ENCODE measurements around the gene ZNF341. TPM values are rescaled to one million over a fixed set of nuclear protein-coding genes. Genes with fewer than 3 reads are reported as not detected.
"Not testable (repeated sequence)": the region's sequence is repeated elsewhere in the genome, so short reads cannot be mapped to it uniquely, and the experiment has no call there.

ZNF341 gene
- polyA plus RNA-seq, 3 donors, result 1.4 to 2.0 (median 1.9) TPM

DNA sequence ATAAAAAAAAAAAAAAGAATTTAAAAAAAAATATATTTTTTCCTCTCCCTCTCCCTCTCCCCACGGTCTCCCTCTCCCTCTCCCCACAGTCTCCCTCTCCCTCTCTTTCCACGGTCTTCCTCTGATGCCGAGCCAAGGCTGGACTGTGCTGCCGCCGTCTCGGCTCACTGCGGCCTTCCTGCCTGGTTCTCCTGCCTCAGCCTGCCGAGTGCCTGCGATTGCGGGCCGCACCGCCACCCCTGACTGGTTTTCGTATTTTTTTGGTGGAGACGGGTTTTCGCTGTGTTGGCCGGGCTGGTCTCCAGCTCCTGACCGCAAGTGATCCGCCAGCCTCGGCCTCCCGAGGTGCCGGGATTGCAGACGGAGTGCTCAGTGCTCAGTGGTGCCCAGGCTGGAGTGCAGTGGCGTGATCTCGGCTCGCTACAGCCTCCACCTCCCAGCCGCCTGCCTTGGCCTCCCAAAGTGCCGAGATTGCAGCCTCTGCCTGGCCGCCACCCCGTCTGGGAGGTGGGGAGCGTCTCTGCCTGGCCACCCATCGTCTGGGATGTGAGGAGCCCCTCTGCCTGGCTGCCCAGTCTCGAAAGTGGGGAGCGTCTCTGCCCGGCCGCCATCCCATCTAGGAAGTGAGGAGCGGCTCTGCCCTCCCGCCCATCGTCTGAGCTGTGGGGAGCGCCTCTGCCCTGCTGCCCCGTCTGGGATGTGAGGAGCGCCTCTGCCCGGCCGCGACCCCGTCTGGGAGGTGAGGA is 30.9 kb upstream of the ZNF341 start:
- not testable (repeated sequence) for H3K27ac ChIP-seq (ENCODE audit: low read depth, low read length)
- WGBS, 3 donors, result 92 to 96% (median 96%) methylated on average over 13 to 45 of the region's 45 CpGs

DNA sequence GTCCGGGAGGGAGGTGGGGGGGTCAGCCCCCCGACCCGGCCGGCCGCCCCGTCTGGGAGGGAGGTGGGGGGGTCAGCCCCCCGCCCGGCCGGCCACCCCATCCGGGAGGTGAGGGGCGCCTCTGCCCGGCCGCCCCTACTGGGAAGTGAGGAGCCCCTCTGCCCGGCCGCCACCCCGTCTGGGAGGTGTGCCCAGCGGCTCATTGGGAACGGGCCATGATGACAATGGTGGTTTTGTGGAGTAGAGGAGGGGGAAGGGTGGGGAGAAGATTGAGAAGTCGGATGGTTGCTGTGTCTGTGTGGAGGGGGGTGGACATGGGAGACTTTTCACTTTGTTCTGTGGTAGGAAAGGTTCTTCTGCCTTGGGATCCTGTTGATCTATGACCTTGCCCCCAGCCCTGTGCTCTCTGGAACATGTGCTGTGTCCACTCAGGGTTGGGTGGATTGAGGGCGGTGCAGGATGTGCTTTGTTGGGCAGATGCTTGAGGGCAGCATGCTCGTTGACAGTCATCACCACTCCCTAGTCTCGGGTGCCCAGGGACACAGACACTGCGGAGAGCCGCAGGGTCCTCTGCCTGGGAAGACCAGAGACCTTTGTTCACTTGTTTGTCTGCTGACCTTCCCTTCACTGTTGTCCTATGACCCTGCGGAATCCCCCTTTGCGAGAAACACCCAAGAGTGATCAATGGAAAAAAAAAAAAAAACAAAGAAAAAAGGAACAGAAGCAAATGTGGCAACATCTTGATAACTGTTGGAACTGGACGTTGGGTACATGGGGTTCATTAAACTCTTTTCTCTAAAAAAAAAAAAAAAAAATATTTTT is 30.0 kb upstream of the ZNF341 start:
- 90 to 94% (median 91%) methylated on average over 14 to 27 of the region's 27 CpGs for WGBS, 3 donors
- H3K27ac ChIP-seq (ENCODE audit: low read depth, low read length), result no peak overlapping the region

GRCh38 chr20:33702861-33703260 is 28.9 kb upstream of the ZNF341 start:
- H3K27ac ChIP-seq (ENCODE audit: low read depth, low read length), result no peak overlapping the region
- WGBS, 3 donors, result 46 to 60% (median 54%) methylated on average over 5 of the region's 5 CpGs

DNA sequence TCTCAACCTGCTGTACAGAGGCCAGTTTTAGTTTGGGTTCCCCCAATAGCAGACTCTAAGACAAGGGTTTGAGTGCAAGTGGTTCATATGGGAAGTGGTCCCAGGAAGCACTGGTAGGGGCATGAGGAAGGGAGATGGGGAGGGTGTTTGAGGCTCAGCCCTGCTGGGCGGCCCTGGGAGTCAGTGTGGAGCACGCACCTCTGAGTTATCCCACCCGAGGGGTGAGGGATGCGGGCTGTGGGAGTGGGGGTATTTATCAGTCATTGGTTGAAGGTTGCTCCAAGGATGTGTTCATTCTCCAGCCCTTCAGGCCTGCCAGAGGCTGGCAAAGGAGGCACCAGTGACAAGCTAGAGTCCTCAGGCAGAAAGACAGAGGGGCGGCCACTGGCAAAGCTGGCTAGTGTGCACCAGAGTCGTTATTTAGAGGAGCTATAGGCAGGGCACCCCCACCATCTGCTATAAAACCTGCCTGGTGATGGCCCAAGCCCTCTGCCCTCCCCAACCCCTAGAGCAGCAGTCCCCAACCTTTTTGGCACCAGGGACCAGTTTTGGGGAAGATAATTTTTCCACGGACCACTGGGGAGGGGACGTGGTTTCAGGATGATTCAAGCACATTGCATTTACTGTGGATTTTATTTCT is 28.2 kb upstream of the ZNF341 start:
- 91 to 93% (median 92%) methylated on average over 8 of the region's 8 CpGs for WGBS, 3 donors
- no peak overlapping the region for H3K27ac ChIP-seq (ENCODE audit: low read depth, low read length)

DNA sequence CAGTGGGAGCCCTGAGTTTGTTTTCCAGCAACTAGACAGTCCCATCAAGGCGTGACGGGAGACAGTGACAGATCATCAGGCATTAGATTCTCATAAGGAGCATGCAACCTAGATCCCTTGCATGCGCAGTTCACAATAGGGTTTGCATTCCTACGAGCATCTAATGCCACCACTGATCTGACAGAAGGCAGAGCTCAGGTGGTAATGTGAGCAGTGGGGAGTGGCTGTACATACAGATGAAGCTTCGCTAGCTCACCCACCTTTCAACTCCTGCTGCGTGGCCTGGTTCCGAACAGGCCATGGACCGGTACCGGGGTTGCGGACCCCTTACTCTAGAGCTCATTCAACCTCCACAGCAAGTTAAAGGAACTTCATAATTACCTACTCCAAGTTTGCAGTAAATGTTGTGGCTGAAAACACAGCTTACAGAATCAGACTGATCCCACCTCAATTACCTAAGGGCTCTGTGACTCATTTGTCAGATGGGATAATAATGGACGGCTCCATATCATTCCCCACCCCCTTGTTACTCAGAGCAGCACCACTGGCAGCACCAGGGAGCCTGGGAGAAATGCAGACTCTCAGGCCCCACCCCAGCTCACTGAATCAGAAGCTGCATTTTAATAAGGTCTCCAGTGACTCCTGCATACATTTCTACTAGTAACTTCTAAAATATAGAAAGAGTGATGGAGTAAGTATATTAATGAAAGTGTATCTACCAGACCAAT is 27.4 kb upstream of the ZNF341 start:
- WGBS, 3 donors, result 93 to 96% (median 95%) methylated on average over 11 of the region's 11 CpGs
- no peak overlapping the region for H3K27ac ChIP-seq (ENCODE audit: low read depth, low read length)

GRCh38 chr20:33707668-33708067 is 24.1 kb upstream of the ZNF341 start:
- 90 to 92% (median 90%) methylated on average over 11 of the region's 11 CpGs for WGBS, 3 donors
- H3K27ac ChIP-seq (ENCODE audit: low read depth, low read length), result no peak overlapping the region

DNA sequence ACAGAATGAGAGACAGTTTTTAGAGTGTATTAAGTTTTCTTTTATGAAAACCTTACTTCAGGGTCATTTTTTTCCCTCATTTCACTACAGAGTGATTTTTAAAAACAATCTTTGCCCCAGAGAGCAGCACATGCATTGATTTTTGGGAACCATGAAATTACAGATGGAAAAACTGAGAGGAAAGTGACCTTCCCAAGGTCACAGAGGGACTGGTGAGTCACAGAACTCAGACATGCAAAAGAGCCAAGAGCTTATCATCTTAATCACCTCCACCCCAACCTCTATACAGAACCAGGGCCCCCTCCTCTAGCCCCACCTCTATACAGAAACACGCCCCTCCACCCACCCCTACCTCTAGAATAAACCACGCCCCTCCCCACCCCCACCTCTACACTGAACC is 22.4 kb upstream of the ZNF341 start:
- H3K27ac ChIP-seq (ENCODE audit: low read depth, low read length), result no peak overlapping the region
- WGBS, 3 donors, result 73 to 95% (median 94%) methylated on average over 2 of the region's 2 CpGs

DNA sequence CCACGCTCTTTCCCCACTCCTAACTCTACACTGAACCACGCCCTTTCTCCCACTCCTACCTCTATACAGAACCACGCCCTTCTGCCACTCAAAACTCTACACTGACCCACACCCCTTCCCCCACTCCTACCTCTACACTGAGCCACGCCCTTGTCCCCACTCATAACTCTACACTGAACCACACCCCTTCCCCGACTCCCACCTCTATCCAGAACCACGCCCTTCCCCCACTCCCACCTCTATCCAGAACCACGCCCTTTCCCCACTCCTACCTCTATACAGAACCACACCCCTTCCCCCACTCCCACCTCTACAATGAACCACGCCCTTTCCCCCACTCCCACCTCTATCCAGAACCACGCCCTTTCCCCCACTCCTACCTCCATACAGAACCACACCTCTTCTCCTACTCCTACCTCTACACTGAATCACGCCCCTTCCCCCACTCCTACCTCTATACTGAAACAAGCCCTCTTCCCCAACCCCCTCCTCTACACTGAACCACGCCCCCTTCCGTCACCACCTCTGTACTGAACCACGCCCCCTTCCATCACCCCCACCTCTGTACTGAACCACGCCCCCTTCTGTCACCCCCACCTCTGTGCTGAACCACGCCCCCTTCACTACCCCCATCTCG is 21.8 kb upstream of the ZNF341 start:
- 78 to 89% (median 88%) methylated on average over 16 of the region's 16 CpGs for WGBS, 3 donors
- H3K27ac ChIP-seq (ENCODE audit: low read depth, low read length), result no peak overlapping the region

- 71 to 81% (median 79%) methylated on average over 14 of the region's 14 CpGs for WGBS, 3 donors
- no peak overlapping the region for H3K27ac ChIP-seq (ENCODE audit: low read depth, low read length)
Observed at GRCh38 chr20:33710681-33711445, 20.9 kb upstream of the ZNF341 start.

GRCh38 chr20:33711446-33711738 is 20.4 kb upstream of the ZNF341 start:
- no peak overlapping the region for H3K27ac ChIP-seq (ENCODE audit: low read depth, low read length)
- 70 to 84% (median 83%) methylated on average over 1 of the region's 1 CpG for WGBS, 3 donors

DNA sequence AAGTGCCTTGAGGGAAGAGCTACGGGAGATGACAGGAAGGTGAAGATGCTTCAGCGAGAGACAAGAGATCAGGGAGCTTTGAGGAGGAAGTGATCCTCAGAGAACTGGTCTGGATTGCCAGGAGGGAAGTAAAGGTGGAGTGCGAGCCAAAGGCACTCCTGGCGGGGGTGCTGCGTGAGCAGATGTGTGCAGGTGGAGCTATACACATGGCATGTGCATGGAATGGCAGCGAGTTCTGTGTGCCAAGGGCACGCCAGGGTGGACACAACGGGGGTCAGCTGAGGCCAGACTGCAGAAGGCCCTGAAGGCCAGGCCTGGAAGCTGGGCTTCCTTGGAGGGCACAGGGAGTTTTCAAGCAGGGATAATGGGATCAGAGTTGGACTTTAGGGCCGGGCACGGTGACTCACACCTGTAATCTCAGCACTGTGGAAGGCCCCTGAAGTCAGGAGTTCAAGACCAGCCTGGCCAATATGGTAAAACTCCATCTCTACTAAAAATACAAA is 17.9 kb upstream of the ZNF341 start:
- 91 to 93% (median 92%) methylated on average over 9 to 10 of the region's 10 CpGs for WGBS, 3 donors
- no peak overlapping the region for H3K27ac ChIP-seq (ENCODE audit: low read depth, low read length)

- H3K27ac ChIP-seq (ENCODE audit: low read depth, low read length), result no peak overlapping the region
- 86 to 92% (median 90%) methylated on average over 2 of the region's 2 CpGs for WGBS, 3 donors
Observed at GRCh38 chr20:33716498-33716897, 15.3 kb upstream of the ZNF341 start.

GRCh38 chr20:33719277-33719988 is 12.4 kb upstream of the ZNF341 start:
- H3K27ac ChIP-seq (ENCODE audit: low read depth, low read length), result no peak overlapping the region
- WGBS, 3 donors, result 40 to 53% (median 44%) methylated on average over 13 of the region's 13 CpGs

DNA sequence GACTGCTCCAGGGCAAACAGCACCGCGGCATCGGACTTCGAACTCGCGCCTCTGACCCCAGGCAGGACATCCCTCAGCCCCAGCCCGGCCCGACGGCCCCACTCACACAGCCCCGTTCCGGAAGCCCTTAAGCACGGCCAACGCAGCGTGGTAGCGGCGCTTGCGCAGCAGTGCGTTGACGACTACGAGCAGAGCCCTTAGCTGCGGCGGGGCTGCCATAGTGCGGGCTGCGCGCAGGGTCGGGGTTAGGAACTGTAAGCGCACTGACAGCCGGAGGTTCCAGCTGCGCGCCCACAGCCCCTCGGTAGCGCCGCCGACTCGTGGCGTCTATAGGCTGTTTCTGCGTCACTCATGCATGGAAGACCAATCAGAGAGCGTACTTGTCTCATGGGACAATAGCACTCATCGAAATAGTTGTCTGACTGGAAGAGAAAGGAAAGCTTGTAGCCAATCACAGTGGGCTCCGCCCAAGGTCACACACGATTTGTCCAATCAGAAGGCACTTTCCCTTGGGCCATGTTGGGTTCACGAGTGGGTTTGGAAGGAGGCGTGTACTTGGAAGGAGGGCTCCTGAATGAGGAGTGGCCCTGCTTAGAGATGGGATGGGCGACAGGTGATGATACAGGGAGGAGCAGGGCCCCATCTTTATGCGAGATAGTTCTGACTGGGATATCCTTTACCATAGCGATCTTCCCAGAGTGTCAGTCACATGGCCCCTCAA is 11.6 kb upstream of the ZNF341 start, which contains the start of gene PXMP4:
Gene PXMP4, minus strand, starts transcription at position 322 of the 721 bp plus-strand sequence. Its CDS starts 103 bp downstream, at position 219.
- WGBS, 3 donors, result 2 to 3% (median 3%) methylated on average over 46 of the region's 46 CpGs
- H3K27ac ChIP-seq (ENCODE audit: low read depth, low read length), result no peak within 1 kb of the TSS

- WGBS, 3 donors, result 92 to 95% (median 94%) methylated on average over 11 of the region's 11 CpGs
- no peak overlapping the region for H3K27ac ChIP-seq (ENCODE audit: low read depth, low read length)
Observed at GRCh38 chr20:33721391-33722140, 10.2 kb upstream of the ZNF341 start.

Measured in adipose tissue (tissue), 3 donors.